SH-SY5Y (cell line): ENCODE results near the gene CERS1.

Experiments used
- GATA2 ChIP-seq: IDR thresholded peaks from 2 replicates; pipeline ENCODE4 v1.6.1; 2011; ENCODE audit warnings: mild to moderate bottlenecking, low read depth, low read length
- GATA3 ChIP-seq: IDR thresholded peaks from 2 replicates; pipeline ENCODE4 v1.6.1; 2011; ENCODE audit warnings: low read depth, mild to moderate bottlenecking, low read length, moderate library complexity

- TF ChIP-seq GATA3 (no peak), GATA2 (no peak)
Observed at GRCh38 chr19:18921593-18921992, 25.6 kb upstream of the CERS1 start.
